ENCODE data around the gene PRDM11. TPM values are rescaled to one million over a fixed set of nuclear protein-coding genes. Genes with fewer than 3 reads are reported as not detected.

Gene PRDM11
- total and polyA plus RNA-seq, 2 experiments from 2014 or later, result 11.8 to 20.5 TPM

GRCh38 chr11:45269678-45270077 lies 123.2 kb downstream of the PRDM11 start:
- TF ChIP-seq, protein P1, sequence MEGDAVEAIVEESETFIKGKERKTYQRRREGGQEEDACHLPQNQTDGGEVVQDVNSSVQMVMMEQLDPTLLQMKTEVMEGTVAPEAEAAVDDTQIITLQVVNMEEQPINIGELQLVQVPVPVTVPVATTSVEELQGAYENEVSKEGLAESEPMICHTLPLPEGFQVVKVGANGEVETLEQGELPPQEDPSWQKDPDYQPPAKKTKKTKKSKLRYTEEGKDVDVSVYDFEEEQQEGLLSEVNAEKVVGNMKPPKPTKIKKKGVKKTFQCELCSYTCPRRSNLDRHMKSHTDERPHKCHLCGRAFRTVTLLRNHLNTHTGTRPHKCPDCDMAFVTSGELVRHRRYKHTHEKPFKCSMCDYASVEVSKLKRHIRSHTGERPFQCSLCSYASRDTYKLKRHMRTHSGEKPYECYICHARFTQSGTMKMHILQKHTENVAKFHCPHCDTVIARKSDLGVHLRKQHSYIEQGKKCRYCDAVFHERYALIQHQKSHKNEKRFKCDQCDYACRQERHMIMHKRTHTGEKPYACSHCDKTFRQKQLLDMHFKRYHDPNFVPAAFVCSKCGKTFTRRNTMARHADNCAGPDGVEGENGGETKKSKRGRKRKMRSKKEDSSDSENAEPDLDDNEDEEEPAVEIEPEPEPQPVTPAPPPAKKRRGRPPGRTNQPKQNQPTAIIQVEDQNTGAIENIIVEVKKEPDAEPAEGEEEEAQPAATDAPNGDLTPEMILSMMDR (IDR thresholded peaks at IDR 0.05; ENCODE audit: low read depth, low read length), result no peak
- H3K4me1 ChIP-seq (ENCODE audit: low read depth), result no peaks in the 10 kb centered on the region
- DNase-seq (ENCODE audit: low read depth in 1 of 2, low spot score in 1 of 2), result no peak
- H3K36me3 ChIP-seq, result no peaks in the 10 kb centered on the region
- no peaks in the 10 kb centered on the region for H3K9me3 ChIP-seq (ENCODE audit: low read depth)
- no peak overlapping the region for H3K4me3 ChIP-seq
- peaks cover 40% of the 10 kb centered on the region for H3K27me3 ChIP-seq
- H3K27ac ChIP-seq, result no peak overlapping the region

- TF ChIP-seq, protein P1 (IDR thresholded peaks at IDR 0.05; ENCODE audit: low read depth, low read length), result no peak
- DNase-seq (ENCODE audit: low read depth in 1 of 2, low spot score in 1 of 2), result no peak
These were observed 124.7 kb downstream of the PRDM11 start for GRCh38 chr11:45270946-45271716.

DNA sequence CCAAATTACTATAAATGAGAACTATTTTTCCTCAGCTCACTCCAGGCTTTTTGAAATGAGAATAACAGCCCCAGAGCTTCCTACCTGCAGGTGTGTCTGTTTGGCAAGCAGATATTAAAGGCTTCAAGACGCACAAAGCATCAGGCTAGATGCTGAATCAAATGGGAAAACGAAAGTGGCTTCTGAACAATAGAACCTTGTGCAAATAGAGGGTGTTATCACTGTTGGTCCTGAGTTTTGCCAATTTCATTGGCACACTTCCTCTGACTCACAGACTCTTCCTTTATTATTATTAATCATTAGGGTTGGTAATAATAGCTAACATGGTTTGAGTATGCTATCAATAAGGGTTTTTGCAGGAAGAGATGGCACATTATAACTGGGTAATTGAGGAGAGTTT lies 126.3 kb downstream of the PRDM11 start:
- DNase-seq (ENCODE audit: low read depth in 1 of 2, low spot score in 1 of 2), result peak in 1 of 2 donors; percentile 18
- peaks cover 50% of the 10 kb centered on the region for H3K27me3 ChIP-seq

More at GRCh38 chr11:45270946-45271716, 124.7 kb downstream of the PRDM11 start:
- no peaks in the 10 kb centered on the region for H3K36me3 ChIP-seq
- H3K9me3 ChIP-seq (ENCODE audit: low read depth), result no peaks in the 10 kb centered on the region
- no peak overlapping the region for H3K4me3 ChIP-seq
- H3K27ac ChIP-seq, result no peak overlapping the region
- peaks cover 50% of the 10 kb centered on the region for H3K27me3 ChIP-seq
- no peaks in the 10 kb centered on the region for H3K4me1 ChIP-seq (ENCODE audit: low read depth)

GRCh38 chr11:45273509-45273908 lies 127.1 kb downstream of the PRDM11 start:
- Histone ChIP-seq H3K4me3 (no peak overlapping the region), H3K27ac (no peak overlapping the region), H3K9me3 (ENCODE audit: low read depth) (no peaks in the 10 kb centered on the region), H3K4me1 (ENCODE audit: low read depth) (no peaks in the 10 kb centered on the region), H3K27me3 (peaks cover 49% of the 10 kb centered on the region), H3K36me3 (no peaks in the 10 kb centered on the region)
- TF ChIP-seq, protein P1 (IDR thresholded peaks at IDR 0.05; ENCODE audit: low read depth, low read length), result no peak
- DNase-seq (ENCODE audit: low read depth in 1 of 2, low spot score in 1 of 2), result no peak

More for the DNA sequence above, 126.3 kb downstream of the PRDM11 start:
- TF ChIP-seq, protein P1 (IDR thresholded peaks at IDR 0.05; ENCODE audit: low read depth, low read length), result no peak
- Histone ChIP-seq H3K27ac (no peak overlapping the region), H3K36me3 (no peaks in the 10 kb centered on the region), H3K4me3 (no peak overlapping the region), H3K4me1 (ENCODE audit: low read depth) (no peaks in the 10 kb centered on the region), H3K9me3 (ENCODE audit: low read depth) (no peaks in the 10 kb centered on the region)

GRCh38 chr11:45274206-45274605 lies 127.8 kb downstream of the PRDM11 start:
- Histone ChIP-seq H3K4me3 (no peak overlapping the region), H3K36me3 (no peaks in the 10 kb centered on the region), H3K27me3 (peaks cover 44% of the 10 kb centered on the region), H3K4me1 (ENCODE audit: low read depth) (no peaks in the 10 kb centered on the region), H3K9me3 (ENCODE audit: low read depth) (no peaks in the 10 kb centered on the region), H3K27ac (no peak overlapping the region)
- TF ChIP-seq, protein P1 (IDR thresholded peaks at IDR 0.05; ENCODE audit: low read depth, low read length), result no peak
- no peak for DNase-seq (ENCODE audit: low read depth in 1 of 2, low spot score in 1 of 2)

Data from cardiac muscle cell (in vitro differentiated cells and primary cell).